Measurements from ENCODE around the gene KCTD8.

- TF ChIP-seq CTCF (IDR thresholded peaks at IDR 0.05) (no peak), ZFX (IDR thresholded peaks at IDR 0.05; ENCODE audit: borderline replicate concordance) (no peak)
Observed at GRCh38 chr4:44228326-44228725, 220.3 kb downstream of the KCTD8 start.
